HFFc6 (cell line): ENCODE data around the gene PEPD. TPM values are rescaled to one million over a fixed set of nuclear protein-coding genes. Genes with fewer than 3 reads are reported as not detected.

ENCODE experiments used
- DNase-seq: peaks from one replicate; pipeline ENCODE4 v3.0.0-alpha.2; 2018
- H3K27ac Mint-ChIP-seq: 2 replicates; pipeline ENCODE4 v1.8.0; 2020; ENCODE audit warnings: mild to moderate bottlenecking, mixed read lengths
- H3K27me3 Mint-ChIP-seq: 2 replicates; pipeline ENCODE4 v1.8.0; 2021; ENCODE audit warnings: mild to moderate bottlenecking, moderate library complexity, mixed read lengths; ENCODE audit not compliant: insufficient read depth
- H3K36me3 Mint-ChIP-seq: 2 replicates; pipeline ENCODE4 v1.8.0; 2021; ENCODE audit warnings: low read depth, mixed read lengths
- H3K4me1 Mint-ChIP-seq: 2 replicates; pipeline ENCODE4 v1.8.0; 2020; ENCODE audit warnings: low read depth, mixed read lengths
- H3K4me3 Mint-ChIP-seq: 2 replicates; pipeline ENCODE4 v1.8.0; 2020; ENCODE audit warnings: mild to moderate bottlenecking, moderate library complexity, mixed read lengths
- H3K9me3 Mint-ChIP-seq: 2 replicates; pipeline ENCODE4 v1.8.0; 2020; ENCODE audit warnings: mild to moderate bottlenecking, mixed read lengths
- CTCF ChIP-seq: fragments of 200-600 bp; sonication (generic); IDR thresholded peaks from 2 replicates; pipeline ENCODE4 v1.5.0; 2021; ENCODE audit warnings: antibody characterized with exemption, mild to moderate bottlenecking
- total RNA-seq, 6 experiments: library from RNA; stranded (reverse); fragmentation: NEBNext Ultra II Directional; extraction: Animal tissue kit (Norgen Biotek cat#: 25700); gene quantifications; 2 replicates in 1 of 6; 3 replicates in 5 of 6; pipeline ENCODE4 v1.2.3, GENCODE V29; 2021

PEPD gene
- total RNA-seq, 6 experiments from 2014 or later = 57.0 to 76.9 (median 67.6) TPM

DNA sequence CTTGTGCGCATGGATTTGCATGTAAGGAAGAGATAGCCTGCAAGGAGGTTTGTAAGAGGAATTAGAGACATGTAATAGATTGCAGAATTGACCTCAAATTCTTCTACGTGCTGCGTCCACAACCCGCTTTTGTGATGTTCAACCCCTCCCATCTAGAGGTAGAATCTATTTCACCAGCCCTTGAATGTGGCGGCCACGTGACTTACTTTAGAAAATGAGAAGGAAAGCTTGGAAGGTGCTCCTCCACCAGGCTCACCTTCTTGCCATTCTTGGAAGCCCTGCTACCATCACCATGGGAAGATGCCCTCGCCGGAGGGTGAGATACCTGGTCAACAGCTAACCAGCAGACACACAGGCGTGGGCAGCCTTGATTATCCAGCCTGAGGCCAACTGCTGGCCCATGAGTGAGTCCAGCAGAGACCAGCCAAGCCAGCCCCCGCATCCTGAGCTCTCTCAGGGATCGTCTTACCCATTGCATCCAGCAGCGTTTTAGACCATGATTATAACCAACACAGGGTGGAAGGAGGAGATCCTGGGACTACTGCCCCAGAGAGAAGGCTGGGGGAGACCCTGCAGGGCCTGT is 7.6 kb upstream of the PEPD start:
- Mint-ChIP-seq H3K36me3 (no peaks in the 10 kb centered on the region), H3K4me1 (no peaks in the 10 kb centered on the region), H3K27ac (no peak overlapping the region), H3K27me3 (peaks cover 41% of the 10 kb centered on the region), H3K4me3 (no peak overlapping the region), H3K9me3 (no peaks in the 10 kb centered on the region)
- no peak for TF ChIP-seq CTCF
- no peak for DNase-seq

- no peak overlapping the region for H3K27ac Mint-ChIP-seq
- DNase-seq = no peak
- H3K9me3 Mint-ChIP-seq = no peaks in the 10 kb centered on the region
- peaks cover 41% of the 10 kb centered on the region for H3K27me3 Mint-ChIP-seq
- no peak for TF ChIP-seq CTCF
- no peaks in the 10 kb centered on the region for H3K4me1 Mint-ChIP-seq
- H3K4me3 Mint-ChIP-seq = no peak overlapping the region
- no peaks in the 10 kb centered on the region for H3K36me3 Mint-ChIP-seq
Observed at GRCh38 chr19:33528404-33528803, 6.8 kb upstream of the PEPD start.

DNA sequence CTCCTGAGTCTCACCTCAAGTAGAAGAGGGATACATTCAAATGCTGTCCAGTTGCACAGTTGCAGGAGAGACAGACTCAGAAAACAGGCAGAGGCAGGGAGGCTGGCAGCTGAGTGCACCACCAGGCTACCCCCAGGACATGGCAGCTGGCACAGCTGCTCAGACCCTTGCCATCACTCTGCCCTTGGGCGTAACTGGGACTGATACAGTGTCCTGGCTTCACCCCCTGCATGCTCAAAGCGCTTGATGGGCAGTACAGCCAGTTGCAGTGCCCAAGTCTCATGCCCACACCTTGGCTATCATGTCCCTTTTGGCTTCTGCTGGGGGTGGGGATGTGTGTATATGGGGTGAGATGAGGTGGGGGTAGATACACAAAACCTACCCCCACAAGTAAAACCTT is 5.5 kb upstream of the PEPD start:
- Mint-ChIP-seq H3K36me3 (no peaks in the 10 kb centered on the region), H3K4me3 (no peak overlapping the region), H3K27me3 (peaks cover 39% of the 10 kb centered on the region), H3K27ac (no peak overlapping the region), H3K4me1 (peaks cover 4% of the 10 kb centered on the region; the same call in 1 of the 2 replicates), H3K9me3 (no peaks in the 10 kb centered on the region)
- DNase-seq = no peak
- no peak for TF ChIP-seq CTCF

DNA sequence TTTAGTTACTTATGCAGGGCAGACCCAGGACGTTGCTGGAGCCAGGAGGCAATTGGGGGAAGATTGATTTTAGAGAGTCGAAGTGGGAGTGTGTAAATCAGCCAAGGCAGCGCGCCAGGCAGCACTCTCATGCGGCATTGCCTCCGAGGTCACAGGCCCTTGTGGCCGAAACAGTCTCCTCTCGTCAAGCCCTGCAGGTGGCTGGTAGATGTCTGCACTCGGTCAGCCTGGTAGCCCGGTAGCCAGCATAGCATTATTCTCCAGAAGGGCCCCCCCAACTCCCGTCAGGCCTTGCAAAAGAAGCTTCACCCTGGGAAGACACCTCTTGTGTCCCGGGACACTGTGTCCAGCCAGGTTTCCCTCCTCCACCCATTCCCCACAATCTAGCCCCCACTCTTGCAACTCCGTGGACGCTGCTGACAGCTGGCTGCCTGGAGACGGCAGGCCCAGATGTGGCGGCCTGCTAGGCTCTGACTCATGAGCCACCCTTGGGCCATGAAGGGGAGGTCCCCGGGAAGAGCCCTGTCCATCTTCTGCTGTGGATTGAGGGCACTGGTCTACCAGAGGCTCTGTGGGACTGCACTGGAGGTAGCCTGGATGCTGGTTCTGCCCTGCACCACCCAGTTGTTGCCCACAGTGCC is 2.6 kb upstream of the PEPD start:
- no peak for DNase-seq
- H3K4me3 Mint-ChIP-seq = no peak overlapping the region
- H3K27me3 Mint-ChIP-seq = peaks cover 26% of the 10 kb centered on the region
- no peaks in the 10 kb centered on the region for H3K9me3 Mint-ChIP-seq
- H3K36me3 Mint-ChIP-seq = no peaks in the 10 kb centered on the region
- H3K27ac Mint-ChIP-seq = no peak overlapping the region
- TF ChIP-seq CTCF = no peak
- peaks cover 18% of the 10 kb centered on the region for H3K4me1 Mint-ChIP-seq

GRCh38 chr19:33523167-33523566 is 1.6 kb upstream of the PEPD start:
- no peak for TF ChIP-seq CTCF
- H3K27me3 Mint-ChIP-seq = peaks cover 19% of the 10 kb centered on the region
- no peaks in the 10 kb centered on the region for H3K9me3 Mint-ChIP-seq
- H3K27ac Mint-ChIP-seq = no peak overlapping the region
- H3K4me3 Mint-ChIP-seq = no peak overlapping the region
- no peaks in the 10 kb centered on the region for H3K36me3 Mint-ChIP-seq
- DNase-seq = no peak
- H3K4me1 Mint-ChIP-seq = peaks cover 18% of the 10 kb centered on the region
